B cell (primary cell): ENCODE measurements around the gene COA8. TPM values are rescaled to one million over a fixed set of nuclear protein-coding genes. Genes with fewer than 3 reads are reported as not detected.

Source experiments
- ATAC-seq: fragments of 200-7000 bp; cut with Tn5 transposase; one replicate; pipeline ENCODE4 v1.10.0; 2021; ENCODE audit warnings: low read depth, mild to moderate bottlenecking, moderate number of reproducible peaks, moderate library complexity
- CTCF ChIA-PET: fragments of 350-600 bp; sonication (Branson Sonifier 250); formaldehyde crosslinking; loops from one replicate; lab custom pipeline; 2021; ENCODE audit warnings: antibody characterized with exemption, inconsistent platforms; lab: Charles Lee
- POLR2A ChIA-PET: fragments of 350-600 bp; sonication (Branson Sonifier 250); formaldehyde crosslinking; loops from one replicate; lab custom pipeline; 2021; ENCODE audit warnings: antibody characterized with exemption; lab: Charles Lee
- DNase-seq: peaks from one replicate; pipeline ENCODE4 v3.0.0; 2013
- H2AFZ ChIP-seq: 2 replicates; pipeline ENCODE4 v1.6.1; 2012; ENCODE audit warnings: mild to moderate bottlenecking, low read depth, low read length; ENCODE audit not compliant: insufficient read depth, poor library complexity, severe bottlenecking
- H3K27ac ChIP-seq, 2 donors: 1 replicate in 1 of 2; 2 replicates in 1 of 2; pipeline ENCODE4 v1.5.1; 2012 to 2013; ENCODE audit warnings: low read length in 2 of 2, mild to moderate bottlenecking in 2 of 2, moderate library complexity in 1 of 2
- H3K27me3 ChIP-seq, 4 experiments: fragments of 200-600 bp in 1 of 4; sonication (generic) in 1 of 4; replicated peaks in 1 of 4; 1 replicate in 2 of 4; 2 replicates in 2 of 4; pipeline versions ENCODE4 v1.6.1 to v1.7.0; 2013 to 2016; ENCODE audit warnings: low read length in 3 of 4, mild to moderate bottlenecking in 2 of 4, mixed read lengths in 1 of 4, moderate library complexity in 1 of 4; ENCODE audit not compliant: insufficient read depth in 4 of 4, control insufficient read depth in 3 of 4; ENCODE audit errors: control extremely low read depth in 1 of 4
- H3K36me3 ChIP-seq, 2 experiments: replicated peaks in 1 of 2; 1 replicate in 1 of 2; 2 replicates in 1 of 2; pipeline versions ENCODE4 v1.6.1 to v1.7.1; 2013; ENCODE audit warnings: low read length in 1 of 2; ENCODE audit not compliant: insufficient read depth in 2 of 2, control insufficient read depth in 1 of 2; ENCODE audit errors: control extremely low read depth in 1 of 2, extremely low read depth in 1 of 2
- H3K4me1 ChIP-seq, 2 donors: fragments of 200-600 bp in 1 of 2; sonication (generic) in 1 of 2; 1 replicate in 1 of 2; 2 replicates in 1 of 2; pipeline versions ENCODE4 v1.5.1 to v1.6.1; 2013 to 2017; ENCODE audit warnings: low read length in 2 of 2; ENCODE audit not compliant: control insufficient read depth in 2 of 2, insufficient read depth in 2 of 2
- H3K4me2 ChIP-seq: replicated peaks from 2 replicates; pipeline ENCODE3; 2012; ENCODE audit warnings: mild to moderate bottlenecking, low read depth, low read length; ENCODE audit not compliant: poor library complexity, severe bottlenecking
- H3K4me3 ChIP-seq, 5 experiments: fragments of 200-600 bp in 1 of 5; sonication (generic) in 1 of 5; 1 replicate in 3 of 5; 2 replicates in 2 of 5; pipeline versions ENCODE4 v1.5.1 to v1.7.0; 2011 to 2016; ENCODE audit warnings: low read length in 4 of 5, mild to moderate bottlenecking in 4 of 5, low read depth in 2 of 5, control low read depth in 1 of 5, moderate library complexity in 1 of 5; ENCODE audit not compliant: insufficient read depth in 1 of 5; ENCODE audit errors: control extremely low read depth in 1 of 5, extremely low read depth in 1 of 5
- H3K79me2 ChIP-seq: fragments of 200-600 bp; sonication (generic); one replicate; pipeline ENCODE4 v1.6.0; 2016; ENCODE audit warnings: low read length; ENCODE audit not compliant: control insufficient read depth, insufficient read depth
- H3K9ac ChIP-seq: fragments of 200-600 bp; sonication (generic); 2 replicates; pipeline ENCODE4 v1.6.1; 2017; ENCODE audit warnings: mild to moderate bottlenecking, low read length, moderate library complexity
- H3K9me3 ChIP-seq, 3 donors: one replicate each; pipeline versions ENCODE4 v1.6.1 to v1.7.1; 2013; ENCODE audit warnings: low read length in 2 of 3; ENCODE audit not compliant: control insufficient read depth in 2 of 3, insufficient read depth in 1 of 3; ENCODE audit errors: control extremely low read depth in 1 of 3
- H4K20me1 ChIP-seq: 2 replicates; pipeline ENCODE4 v1.6.0; 2012; ENCODE audit warnings: mild to moderate bottlenecking, low read length; ENCODE audit not compliant: insufficient read depth, control insufficient read depth, poor library complexity, severe bottlenecking
- H3K27ac Mint-ChIP-seq: one replicate; pipeline ENCODE4 v1.8.0; 2021; ENCODE audit warnings: mixed read lengths
- H3K27me3 Mint-ChIP-seq: one replicate; pipeline ENCODE4 v1.8.0; 2021; ENCODE audit warnings: mixed read lengths
- H3K4me1 Mint-ChIP-seq: one replicate; pipeline ENCODE4 v1.8.0; 2021; ENCODE audit warnings: mixed read lengths
- H3K4me3 Mint-ChIP-seq: one replicate; pipeline ENCODE4 v1.8.0; 2021; ENCODE audit warnings: mixed read lengths
- H3K9me3 Mint-ChIP-seq: one replicate; pipeline ENCODE4 v1.8.0; 2022; ENCODE audit warnings: mixed read lengths; ENCODE audit not compliant: insufficient read depth
- CTCF ChIP-seq: fragments of 200-600 bp; IDR thresholded peaks from one replicate; pipeline ENCODE4 v1.8.0; 2022; ENCODE audit warnings: antibody characterized with exemption, mild to moderate bottlenecking
- EZH2 ChIP-seq: IDR thresholded peaks from 2 replicates; pipeline ENCODE4 v1.6.1; 2012; ENCODE audit warnings: borderline replicate concordance, low read depth, mild to moderate bottlenecking, moderate library complexity, low read length; ENCODE audit not compliant: insufficient read depth, poor library complexity, severe bottlenecking
- WGBS: methylation state at CpG from one replicate; pipeline ENCODE4 v1.1.5; 2013; ENCODE audit warnings: missing lambda C conversion rate; ENCODE audit not compliant: insufficient coverage; 5-methylcytosine and 5-hydroxymethylcytosine counted together
- intact Hi-C: fragments of 100-400 bp; cut with micrococcal nuclease; formaldehyde crosslinking; loops from one replicate; pipeline ENCODE4 v1.10.0; 2022
- polyA plus RNA-seq: library from polyadenylated mRNA; depleted of rRNA; stranded (reverse); fragments of >200 nt; gene quantifications from 2 replicates; pipeline ENCODE4 v1.2.3, GENCODE V29; 2012
- total RNA-seq, 2 donors: library from RNA; stranded (reverse); fragments of 120-200 nt in 1 of 2; gene quantifications; 1 replicate in 1 of 2; 2 replicates in 1 of 2; pipeline versions ENCODE4 v1.2.3 to v1.2.4, GENCODE V29; 2013 to 2022

Gene COA8
- total and polyA plus RNA-seq, 2 donors (not counting 1 experiment from before 2014, with no cell fraction given) = 7.5 to 24.9 TPM

GRCh38 chr14:103547941-103548462 is 14.8 kb upstream of the COA8 start:
- no peaks in the 10 kb centered on the region for H3K9me3 ChIP-seq
- DNase-seq = no peak
- peaks cover 0 to 3% of the 10 kb centered on the region in 2 experiments for H3K36me3 ChIP-seq
- H3K4me1 ChIP-seq = peaks cover 0 to 6% of the 10 kb centered on the region in 2 donors
- no peak for ATAC-seq
- intact Hi-C loops = loop anchor here (5.0 kb wide), 1 partner anchor 471 kb away; no protein-coding TSS in a partner anchor
- H3K27ac ChIP-seq = no peak overlapping the region
- Mint-ChIP-seq H3K4me3 (no peak overlapping the region), H3K4me1 (peaks cover 4% of the 10 kb centered on the region), H3K27me3 (no peaks in the 10 kb centered on the region), H3K27ac (no peak overlapping the region), H3K9me3 (no peaks in the 10 kb centered on the region)
- ChIA-PET CTCF (interaction anchor here (1.3 to 9.3 kb wide), 4 partner anchors 12 to 47 kb away, joined by 3 to 128 read pairs (median 26); partner anchors contain the start of gene TRMT61A), POLR2A (no interaction called here)
- H4K20me1 ChIP-seq = peaks cover 39% of the 10 kb centered on the region
- H3K4me2 ChIP-seq = no peak overlapping the region
- no peak overlapping the region for H3K9ac ChIP-seq
- no peak overlapping the region for H3K4me3 ChIP-seq
- H3K79me2 ChIP-seq = peaks cover 40% of the 10 kb centered on the region
- no peak overlapping the region for H2AFZ ChIP-seq
- peaks cover 0 to 13% (median 0%) of the 10 kb centered on the region in 4 experiments for H3K27me3 ChIP-seq
- TF ChIP-seq CTCF = no peak
- TF ChIP-seq EZH2 = no peak
- 94% methylated on average over 18 of the region's 18 CpGs for WGBS
